ENCODE results near the gene GK.

GRCh38 chrX:30620980-30621618 lies 32.1 kb upstream of the GK start:
- TF ChIP-seq EP300 (IDR thresholded peaks at IDR 0.05) (no peak), CTCF (IDR thresholded peaks at IDR 0.05) (no peak)

All from esophagus muscularis mucosa (tissue), 3 donors.